HG03196 (cell line): Measurements from ENCODE around the gene PIMREG.

Experiments
- ATAC-seq: cut with Tn5 transposase; IDR thresholded peaks from one replicate; pipeline ENCODE4 v1.9.1; 2021; ENCODE audit not compliant: unreplicated experiment

Gene PIMREG

DNA sequence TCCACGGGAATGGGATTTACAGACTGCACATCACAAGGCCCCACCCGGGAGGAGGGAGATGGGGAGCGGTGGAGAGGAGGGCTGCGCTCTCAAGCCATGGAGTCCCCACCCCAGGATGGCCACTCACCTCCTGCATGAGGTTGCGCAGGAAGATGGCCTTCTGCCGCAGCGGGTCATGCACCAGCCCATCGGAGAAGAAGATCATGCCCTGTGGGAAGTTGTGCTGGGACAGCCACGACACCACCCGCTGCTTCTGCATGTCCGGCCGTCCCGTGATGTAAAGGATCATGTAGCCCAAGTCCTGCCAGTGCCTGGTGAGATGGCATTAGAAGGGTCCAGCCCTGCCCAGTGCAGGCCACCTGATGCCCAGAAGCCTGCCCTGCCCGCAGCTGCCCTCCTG lies 17.0 kb downstream of the PIMREG start:
- no peak for ATAC-seq

DNA sequence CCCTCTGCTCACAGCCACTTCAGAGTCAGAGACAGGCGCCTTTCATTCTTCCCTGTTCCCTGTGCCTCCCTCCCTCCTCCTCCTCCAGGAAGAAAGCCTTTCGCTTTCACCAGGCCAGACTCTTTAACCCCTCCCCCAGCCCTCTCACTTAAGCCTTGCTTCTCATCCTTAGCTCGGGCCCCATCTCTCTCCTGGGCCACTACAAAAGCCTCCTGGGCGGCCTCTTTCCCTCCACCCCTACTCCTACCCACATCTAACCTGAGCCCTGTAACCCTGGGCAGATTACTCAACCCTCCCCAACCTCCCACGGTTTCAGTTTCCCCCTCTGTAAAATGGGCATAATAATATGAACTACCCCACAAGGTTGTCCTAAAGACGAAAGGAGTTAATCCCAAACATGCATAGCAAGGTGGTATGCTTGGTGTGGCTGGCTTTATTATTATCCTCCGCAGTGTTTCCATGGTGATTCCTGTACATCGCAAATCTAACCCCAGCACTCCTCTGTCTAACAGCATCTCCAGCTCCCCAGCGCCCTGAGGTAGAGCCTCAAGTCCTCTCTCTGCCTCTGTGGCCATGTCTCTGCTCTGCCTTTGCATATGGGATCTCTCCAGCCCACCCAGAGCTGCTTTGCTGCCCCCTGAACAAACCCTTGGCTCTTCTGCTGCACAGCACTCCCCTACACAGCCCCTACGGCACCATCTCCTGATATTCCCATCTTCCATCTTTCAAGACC lies 17.7 kb downstream of the PIMREG start:
- no peak for ATAC-seq

DNA sequence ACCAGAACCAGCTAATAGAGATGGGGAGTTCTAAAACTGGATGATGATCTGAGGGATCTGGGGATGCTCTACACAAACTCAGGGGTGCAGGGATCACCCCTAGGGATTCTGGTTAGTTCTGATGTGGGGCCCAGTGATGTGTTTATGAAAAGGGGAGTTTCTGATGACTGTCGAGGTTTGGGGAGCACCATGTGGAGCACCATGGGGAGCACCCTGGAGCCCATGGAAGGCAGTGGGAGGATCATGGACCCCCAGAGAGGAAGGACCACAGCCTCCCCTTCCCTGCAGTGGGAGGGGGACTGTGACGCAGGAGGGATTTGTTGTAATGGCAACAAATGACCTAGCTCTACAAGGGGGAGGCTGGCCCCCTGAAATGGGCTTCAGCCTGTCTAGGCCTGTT lies 18.4 kb downstream of the PIMREG start:
- no peak for ATAC-seq

DNA sequence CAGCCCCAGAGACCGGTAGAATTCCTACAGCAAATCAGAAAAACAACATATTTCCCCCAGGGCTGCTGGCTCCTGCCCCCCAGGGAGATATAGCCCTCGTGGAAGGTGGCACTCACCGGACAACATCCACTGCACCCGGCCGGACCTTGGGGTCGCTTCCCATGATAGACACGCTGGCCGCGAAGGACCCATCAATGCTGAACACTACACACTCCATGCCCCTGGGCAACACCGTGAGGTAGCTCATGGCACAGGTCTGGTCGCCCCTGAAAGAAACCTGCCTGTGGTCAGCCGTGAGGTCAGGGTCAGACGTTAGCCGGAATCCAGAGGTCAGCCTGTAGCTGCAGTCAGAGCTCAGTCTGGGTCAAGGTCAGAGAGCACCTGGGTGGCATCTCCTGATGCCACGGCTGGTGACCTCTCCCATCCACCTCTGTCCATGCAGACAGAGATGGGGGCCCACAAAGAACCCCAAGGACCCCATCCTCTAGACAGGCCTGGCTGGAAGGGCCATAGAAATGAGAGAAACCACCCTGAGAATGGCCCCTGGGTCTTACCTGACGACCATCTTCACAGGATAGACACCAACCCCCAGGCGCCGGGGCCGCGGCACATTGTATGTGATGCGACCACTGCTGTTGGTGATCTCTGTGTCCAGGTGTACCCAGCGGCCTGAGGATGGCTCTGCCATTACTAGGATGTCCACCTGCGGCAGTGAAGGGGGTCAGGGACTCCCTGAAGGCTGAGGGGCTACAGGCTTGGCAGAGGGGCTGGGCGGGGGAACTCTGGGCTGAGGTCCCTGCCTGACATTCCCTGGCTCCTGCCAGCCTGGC lies 19.6 kb downstream of the PIMREG start:
- ATAC-seq: no peak

DNA sequence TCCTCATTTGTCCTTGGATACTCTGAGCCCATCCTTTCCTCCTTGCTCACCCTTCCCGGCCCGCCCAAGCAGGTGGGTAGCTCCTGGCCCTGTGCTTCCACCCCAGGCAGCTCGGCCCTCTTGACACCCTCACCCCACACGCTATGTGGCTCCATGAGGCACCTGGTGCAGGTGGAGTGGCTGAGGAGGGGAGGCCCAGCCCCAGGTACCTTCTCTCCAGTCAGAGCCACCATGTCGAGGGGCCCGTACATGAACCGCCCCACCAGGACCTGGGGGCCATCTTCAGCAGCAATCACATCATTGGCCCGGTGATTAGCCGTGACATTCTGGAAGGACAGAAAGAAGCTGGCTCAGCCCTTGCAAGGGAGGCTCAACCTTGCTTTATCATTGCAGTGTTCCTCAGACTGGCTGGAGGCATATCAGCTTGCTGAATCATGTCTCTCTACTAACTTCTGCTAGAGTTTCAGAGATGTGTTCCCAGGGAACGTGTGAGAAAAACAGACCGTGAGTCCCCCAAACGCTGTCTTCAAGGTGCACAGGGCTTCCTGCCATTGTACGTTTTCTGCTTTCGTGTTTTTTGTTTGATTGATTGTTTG lies 20.3 kb downstream of the PIMREG start:
- ATAC-seq: no peak

DNA sequence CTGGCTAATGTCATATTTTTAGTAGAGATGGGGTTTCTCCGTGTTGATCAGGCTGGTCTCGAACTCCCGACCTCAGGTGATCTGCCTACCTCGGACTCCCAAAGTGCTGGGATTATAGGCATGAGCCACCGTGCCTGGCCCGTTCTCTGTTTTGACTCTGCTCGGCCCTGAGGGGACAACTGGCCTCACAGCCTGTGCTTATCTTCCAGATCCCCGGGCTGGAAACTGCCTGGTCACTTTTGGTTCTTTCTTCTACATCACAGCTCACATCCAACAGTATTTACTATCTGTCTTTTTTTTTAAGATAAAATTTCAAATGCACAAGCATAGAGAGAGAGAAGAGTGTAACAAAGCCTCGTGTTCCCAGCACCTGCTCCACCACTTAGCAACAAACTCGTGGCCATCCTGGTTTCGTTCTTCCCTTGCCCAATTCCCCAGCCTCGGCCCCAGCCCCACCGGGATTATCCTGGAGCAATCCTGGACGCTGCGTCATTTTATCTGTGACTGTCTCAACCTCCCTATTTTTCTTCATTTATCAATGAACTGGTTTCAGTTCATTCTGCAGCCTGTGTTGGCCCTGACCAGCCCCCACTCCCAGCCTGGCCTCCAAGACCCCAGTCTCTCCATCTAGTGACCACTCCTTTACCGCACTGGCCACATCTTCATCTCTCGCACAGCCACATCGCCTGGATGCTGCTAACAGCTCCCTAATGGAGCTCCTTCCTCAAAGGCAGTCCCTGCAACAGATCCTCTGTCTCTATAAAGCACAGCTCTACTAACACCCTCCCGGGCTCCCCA lies 21.1 kb downstream of the PIMREG start:
- ATAC-seq: no peak

DNA sequence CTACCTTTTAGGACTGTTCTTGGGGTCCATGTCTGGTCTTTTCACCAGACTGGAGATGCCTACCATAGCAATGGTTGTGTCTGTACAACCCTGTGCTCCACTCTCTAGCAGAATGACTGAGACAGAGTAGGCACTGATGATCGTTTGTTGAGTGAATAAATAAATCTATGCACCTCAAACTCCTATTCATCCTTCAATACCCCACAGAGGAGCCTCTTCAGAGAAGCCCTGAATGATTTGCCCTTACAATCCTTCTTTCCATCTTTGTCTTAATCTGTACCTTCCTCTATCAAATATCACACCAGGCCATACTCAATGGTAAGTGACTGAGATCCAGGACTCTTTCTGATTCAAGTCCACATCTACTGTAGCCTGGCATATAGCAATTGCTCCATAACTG lies 23.3 kb downstream of the PIMREG start:
- ATAC-seq: no peak

DNA sequence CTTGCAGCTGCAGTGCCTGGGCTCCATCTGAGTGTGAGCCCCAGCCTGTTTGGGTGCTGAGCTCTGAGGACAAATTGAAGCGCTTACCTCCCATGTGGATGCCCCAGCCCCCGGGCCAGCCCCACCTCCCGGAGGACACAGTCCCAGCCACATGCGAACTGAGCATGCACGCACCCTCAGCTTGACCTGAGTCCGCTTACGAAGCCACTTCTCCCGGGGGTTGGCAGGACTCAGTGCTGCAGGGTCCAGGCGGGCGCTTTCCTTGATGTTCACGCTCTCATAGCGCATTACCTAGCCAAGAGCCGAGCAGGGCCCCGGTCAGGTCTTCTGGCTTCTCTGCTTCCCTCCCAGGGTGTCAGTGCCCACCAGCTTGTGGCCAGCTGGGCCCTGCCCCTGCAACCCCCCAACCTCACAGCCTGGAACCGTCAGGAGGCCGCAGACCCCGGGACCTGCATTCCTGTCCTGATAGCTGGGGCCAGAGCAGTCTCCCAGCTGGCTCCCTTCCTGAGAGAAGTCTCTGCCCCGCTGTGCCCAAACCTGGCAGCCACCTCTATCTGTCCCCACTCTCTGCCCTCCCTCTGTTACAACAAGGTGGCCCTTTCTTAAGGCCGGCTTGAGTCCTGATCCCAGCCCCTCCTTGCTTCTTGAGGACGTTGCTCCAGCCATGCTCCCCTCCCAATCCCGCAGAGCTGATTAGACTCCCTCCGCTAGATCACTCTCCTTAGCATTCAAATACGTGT lies 24.0 kb downstream of the PIMREG start:
- ATAC-seq: no peak

DNA sequence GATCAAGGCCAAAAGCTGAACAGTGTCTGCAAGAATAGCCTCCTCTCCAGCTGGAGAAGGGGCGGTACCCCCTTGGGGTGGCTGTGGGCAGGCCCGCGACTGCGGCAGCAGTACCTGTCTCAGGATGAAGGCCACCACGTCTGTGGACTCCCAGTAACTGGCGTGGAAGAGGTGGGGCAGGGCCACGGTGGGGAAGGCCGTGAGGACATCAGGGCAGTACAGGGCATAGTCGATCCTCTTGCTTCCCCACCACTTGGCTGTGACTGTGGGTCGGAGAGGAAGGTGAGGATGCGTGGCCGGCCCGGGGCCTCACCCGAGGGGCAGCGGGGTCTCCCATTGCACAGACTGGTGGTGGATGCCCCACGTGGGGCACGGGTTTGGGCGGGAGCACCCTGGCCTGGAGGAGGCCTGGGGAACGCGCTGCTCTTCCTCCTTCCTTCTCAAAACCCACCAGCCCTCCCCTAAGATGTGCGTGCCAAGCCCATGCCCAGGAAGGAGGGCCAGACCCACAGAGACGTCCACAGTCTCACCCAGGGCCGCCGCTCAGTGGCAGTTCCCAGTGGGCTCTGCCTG lies 26.0 kb downstream of the PIMREG start:
- no peak for ATAC-seq

DNA sequence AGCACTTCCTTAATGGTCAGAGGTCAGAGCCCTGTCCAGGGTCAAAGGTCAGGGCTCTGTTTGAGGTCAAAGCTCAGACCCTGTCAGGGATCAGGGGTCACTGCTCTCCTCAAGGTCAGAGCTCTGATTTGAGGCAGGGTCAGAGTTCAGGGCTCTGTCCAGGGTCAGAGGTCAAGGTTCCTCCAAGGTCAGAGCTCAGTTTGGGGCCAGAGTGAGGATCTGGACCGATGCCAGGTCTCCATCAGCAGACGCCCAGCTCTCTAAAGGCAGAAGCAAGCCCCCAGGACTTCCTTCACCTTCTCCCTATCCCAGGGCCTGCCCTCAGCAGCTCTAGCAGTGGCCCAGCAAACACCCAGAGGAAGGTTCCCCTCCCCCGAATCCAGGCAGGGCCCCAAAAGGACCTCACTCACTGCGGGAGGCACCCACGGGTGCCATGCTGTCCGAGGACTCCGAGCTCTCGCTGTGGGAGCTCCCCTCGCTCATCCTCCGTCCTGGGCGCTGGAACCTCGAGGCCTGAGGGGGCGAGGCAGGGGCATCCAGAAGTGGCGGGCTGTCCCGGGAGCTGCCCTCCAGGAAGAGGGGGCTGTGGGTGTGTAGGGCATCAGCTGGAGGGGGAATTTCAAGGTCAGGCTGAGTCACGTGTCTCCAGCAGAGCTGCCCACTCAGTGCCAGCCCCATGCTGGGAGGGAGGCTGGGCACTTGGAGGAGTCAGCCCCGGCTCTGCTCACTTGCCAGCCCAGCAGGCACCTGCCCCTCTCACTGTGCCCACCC lies 26.7 kb downstream of the PIMREG start:
- ATAC-seq: no peak

DNA sequence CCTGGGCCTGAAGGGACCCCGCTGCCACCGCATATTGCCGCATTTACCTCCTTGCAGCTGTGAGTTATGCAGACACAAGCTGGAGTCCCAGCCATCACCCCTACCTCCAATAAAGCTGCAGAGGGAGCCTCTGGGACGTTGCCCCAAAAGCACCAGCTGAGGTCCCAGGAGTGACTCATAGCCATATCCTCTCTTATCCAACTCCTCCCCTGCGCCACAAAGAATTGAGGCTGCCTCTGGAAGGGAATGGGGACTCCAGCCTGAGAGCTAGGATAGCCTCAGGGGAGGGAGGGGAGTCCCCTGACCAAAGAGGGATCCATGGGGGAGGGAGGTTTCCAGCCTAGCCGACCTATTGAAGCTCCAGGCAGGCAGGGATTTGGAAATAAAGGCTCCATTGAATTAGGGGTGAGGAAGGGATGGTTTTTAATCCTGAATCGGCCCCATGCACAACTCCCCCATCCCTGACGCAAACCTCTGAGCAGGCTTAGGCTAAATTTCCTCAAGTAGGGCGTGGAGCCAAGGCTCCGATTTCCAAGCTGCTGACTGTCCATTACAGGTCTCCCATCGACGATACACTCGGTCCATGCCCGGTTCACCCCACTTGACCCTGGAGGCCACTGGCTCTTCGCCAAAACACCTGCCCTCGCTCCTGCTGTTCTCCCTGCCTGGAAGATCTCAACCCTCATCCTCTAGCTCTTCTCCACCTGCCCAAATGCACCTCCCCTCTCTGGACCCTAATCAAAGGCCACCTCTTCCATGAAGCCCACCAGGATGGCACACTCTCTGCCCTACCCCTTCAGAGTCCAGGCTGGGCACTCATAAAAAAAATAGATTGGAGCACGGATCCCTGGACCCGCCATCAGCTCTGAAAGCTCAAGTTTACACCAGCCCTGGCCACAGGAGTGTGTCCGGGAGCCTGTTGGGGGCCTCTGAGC lies 27.5 kb downstream of the PIMREG start:
- no peak for ATAC-seq

DNA sequence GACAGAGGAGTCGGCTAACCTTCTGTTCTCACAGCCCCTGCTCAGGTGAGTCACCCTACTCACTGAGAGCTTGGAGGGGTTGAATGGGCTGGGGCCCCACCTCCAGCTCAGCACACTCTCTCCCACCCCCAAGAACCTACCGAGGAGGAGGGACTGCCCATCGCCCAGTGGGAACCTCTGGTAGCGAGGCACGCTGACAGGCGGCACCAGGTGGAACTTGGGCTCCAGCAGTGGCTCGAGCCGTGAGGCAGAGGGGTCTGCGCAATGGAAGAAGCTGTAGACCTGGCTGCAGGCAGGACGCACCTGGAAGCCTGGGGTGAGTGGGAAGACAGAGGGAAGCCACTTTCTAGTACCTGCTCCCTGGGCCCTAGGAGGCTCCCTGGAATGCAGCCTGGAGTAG lies 28.3 kb downstream of the PIMREG start:
- no peak for ATAC-seq

DNA sequence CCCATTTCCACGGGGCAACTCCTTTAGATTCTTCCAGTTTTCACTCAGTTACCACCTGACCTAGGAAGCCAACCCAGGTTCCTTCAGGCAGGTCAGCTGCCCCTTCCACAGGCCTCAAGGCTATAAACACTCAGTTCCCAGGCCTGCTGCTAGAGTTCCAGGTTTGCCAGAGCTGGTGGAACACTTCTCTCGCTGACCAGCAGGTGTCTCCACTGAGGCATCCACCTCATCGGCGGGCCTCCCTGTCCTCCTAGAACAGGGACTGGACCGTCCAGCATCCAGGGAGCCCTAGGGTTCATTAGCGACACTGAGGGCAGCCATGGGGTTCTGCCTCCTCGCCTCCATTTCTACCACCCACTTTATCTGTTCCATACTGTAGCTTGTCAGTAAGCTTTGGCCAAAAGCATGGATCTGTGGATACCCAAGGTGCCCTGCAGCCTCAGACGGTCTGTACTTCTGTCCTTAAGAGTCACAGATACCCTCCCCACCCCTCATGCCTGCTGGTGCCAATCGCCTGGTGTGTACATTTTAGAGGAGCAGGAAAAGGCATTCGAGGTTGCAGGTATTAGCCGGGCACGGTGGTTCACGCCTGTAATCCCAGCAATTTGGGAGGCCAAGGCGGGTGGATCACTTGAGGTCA lies 29.0 kb downstream of the PIMREG start:
- no peak for ATAC-seq

DNA sequence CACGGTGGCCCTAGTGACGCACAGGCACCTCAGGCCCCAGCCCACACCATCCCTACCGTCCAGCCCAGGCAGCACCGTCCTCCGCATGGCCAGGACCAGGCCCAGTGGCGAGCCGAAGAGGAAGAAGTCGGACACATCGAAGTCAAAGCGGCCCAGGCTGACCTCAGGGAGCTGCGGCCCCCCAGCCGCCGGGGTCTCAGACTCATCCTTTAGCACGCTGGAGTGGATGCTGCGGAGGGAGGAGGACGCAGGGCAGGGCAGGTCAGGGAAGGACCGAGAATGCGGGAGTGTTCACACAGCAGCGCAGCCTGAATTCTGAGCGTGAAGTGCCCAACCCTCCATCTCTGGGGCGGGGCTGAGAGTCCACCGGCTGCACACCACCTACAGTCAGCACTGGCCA lies 30.1 kb downstream of the PIMREG start:
- no peak for ATAC-seq

DNA sequence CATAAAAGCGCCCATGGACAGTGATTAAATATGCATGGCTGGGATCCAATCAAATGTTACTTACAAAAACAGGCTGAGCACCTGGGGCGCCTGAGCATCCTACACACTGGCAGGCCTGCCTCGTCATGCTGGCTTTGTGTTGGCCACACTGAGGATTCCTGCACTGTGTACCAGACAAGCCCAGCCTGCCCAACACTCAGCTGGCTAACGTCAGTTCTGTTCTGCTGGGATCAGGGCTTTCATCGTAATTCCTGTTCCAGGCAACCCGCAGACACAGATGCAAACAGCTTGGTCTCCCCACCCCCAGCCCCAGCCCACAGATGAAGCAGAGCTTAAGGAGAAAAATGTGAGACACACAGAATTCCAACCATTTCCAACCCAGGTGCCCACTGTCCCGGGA lies 30.7 kb downstream of the PIMREG start:
- no peak for ATAC-seq

DNA sequence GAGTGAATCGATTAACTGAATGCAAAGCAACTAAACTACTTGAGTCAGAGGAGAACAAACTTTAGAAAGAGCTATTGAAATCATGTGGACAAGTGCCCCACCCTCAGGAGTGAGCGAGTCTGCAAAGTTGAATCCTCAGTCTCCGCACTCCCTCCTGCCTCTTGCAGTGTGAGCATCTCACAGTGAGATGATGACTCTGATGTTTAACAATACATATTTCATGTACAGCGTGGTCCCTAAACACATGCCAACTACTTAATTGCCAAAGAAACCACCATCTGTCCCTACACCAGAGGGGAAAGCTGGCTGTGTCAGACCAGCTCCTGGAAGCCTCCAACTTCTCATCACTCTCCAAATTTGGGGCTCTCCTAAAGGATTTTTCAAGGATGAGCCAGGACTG lies 31.2 kb downstream of the PIMREG start:
- ATAC-seq: no peak

DNA sequence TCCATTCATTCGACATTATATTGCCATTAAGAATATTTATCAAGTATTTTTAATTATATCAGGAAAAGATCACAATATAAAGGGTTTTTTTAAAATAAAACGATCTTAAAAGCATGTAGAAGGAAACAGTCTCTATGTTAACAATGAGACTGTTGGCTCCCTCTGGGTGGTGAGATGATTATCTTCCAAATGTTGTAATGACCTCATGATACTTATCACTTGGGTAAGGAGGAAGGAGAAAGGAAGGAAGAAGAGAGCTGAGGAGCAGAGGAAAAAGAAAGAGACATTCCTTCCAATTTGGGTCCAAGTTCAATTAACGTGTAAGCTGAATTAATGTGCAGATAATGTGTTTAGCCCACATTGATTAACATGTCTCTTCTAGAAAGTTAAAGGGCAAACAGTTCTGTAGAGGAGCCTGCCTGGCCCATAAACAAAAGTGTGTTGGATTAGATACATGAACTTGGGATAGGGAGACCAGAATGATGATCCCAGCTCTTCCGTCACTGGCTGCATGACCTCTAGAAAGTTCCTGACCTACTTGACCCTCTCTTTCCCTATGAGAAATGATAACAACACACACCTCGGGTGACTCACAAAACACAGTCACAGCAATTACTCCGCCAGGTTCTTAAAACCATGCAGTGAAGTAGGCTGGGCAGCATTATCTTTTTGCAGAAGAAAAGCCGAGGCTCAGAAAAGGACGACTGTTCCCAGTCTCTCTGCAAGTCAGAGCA lies 32.0 kb downstream of the PIMREG start:
- no peak for ATAC-seq
